H1 (cell line): ENCODE data around the gene SLC6A6. TPM values are rescaled to one million over a fixed set of nuclear protein-coding genes. Genes with fewer than 3 reads are reported as not detected.

Experiments
- EZH2 ChIP-seq: fragments of 200-600 bp; sonication (generic); IDR thresholded peaks from 2 replicates; pipeline ENCODE4 v1.7.1; 2012; ENCODE audit warnings: low read depth, mild to moderate bottlenecking, moderate library complexity, low read length, inconsistent platforms; ENCODE audit not compliant: severe bottlenecking
- RNF2 ChIP-seq: fragments of 200-900, 300-1000 bp; sonication (generic); IDR thresholded peaks from 2 replicates; pipeline ENCODE4 v1.7.1; 2016; ENCODE audit warnings: borderline replicate concordance, low read depth, mild to moderate bottlenecking, antibody characterized with exemption, low read length; ENCODE audit not compliant: poor library complexity, severe bottlenecking; ENCODE audit errors: missing control alignments
- ZNF274 ChIP-seq: IDR thresholded peaks from 2 replicates; pipeline ENCODE4 v1.7.0; 2012; ENCODE audit warnings: low read length, borderline replicate concordance; ENCODE audit errors: extremely low read depth
- polyA plus RNA-seq, 7 experiments: library from polyadenylated mRNA; depleted of rRNA in 3 of 7; stranded (reverse) in 5 of 7; unstranded in 2 of 7; fragments of >200 nt in 5 of 7; fragments of 200-250 nt in 2 of 7; gene quantifications; 1 replicate in 5 of 7; 2 replicates in 1 of 7; 4 replicates in 1 of 7; pipeline versions ENCODE4 v1.2.1 to v1.2.3, GENCODE V29; 2011 to 2013; ENCODE audit warnings: missing spikeins in 2 of 7, mixed read lengths in 2 of 7
- total RNA-seq: library from RNA; stranded (reverse); fragmentation: NEBNext Ultra II Directional; extraction: Animal tissue kit (Norgen Biotek cat#: 25700); gene quantifications from 2 replicates; pipeline ENCODE4 v1.2.1, GENCODE V29; 2021

Gene SLC6A6
- total and polyA plus RNA-seq, 2 of the 8 experiments (the other 6 are each of a cell fraction or from before 2014, with no cell fraction given), result 66.2 to 144 TPM

- TF ChIP-seq ZNF274 (no peak), EZH2 (no peak), RNF2 (no peak)
Observed at GRCh38 chr3:14512281-14512941, 110.0 kb downstream of the SLC6A6 start (continued).
